MCF 10A (cell line): ENCODE data around the gene IRX5. TPM values are rescaled to one million over a fixed set of nuclear protein-coding genes. Genes with fewer than 3 reads are reported as not detected.

Source experiments
- BruUV-seq: library from RNA; stranded (reverse); fragments of 400-500 nt; replicated peaks from 2 replicates; lab custom pipeline; 2021; lab: Mats Ljungman, UMichigan
- CTCF ChIA-PET: fragments of 300-600 bp; sonication (Branson Sonifier 250); formaldehyde crosslinking; extraction: SDS; loops from one replicate; lab custom pipeline; 2021; ENCODE audit warnings: antibody characterized with exemption, inconsistent platforms; lab: Yijun Ruan, JAX
- POLR2A ChIA-PET: fragments of 300-600, 350-650 bp; sonication (Branson Sonifier 250); formaldehyde crosslinking; extraction: SDS; loops from one replicate; lab custom pipeline; 2020; ENCODE audit warnings: antibody characterized with exemption, inconsistent platforms; lab: Yijun Ruan, JAX
- DNase-seq: peaks from one replicate; pipeline ENCODE4 v3.0.0-alpha.2; 2018; ENCODE audit not compliant: unreplicated experiment
- H3K27ac Mint-ChIP-seq: one replicate; pipeline ENCODE4 v1.8.0; 2022; ENCODE audit warnings: mild to moderate bottlenecking, low read depth, mixed read lengths; ENCODE audit not compliant: unreplicated experiment
- H3K27me3 Mint-ChIP-seq: one replicate; pipeline ENCODE4 v1.8.0; 2022; ENCODE audit warnings: mixed read lengths; ENCODE audit not compliant: insufficient read depth, unreplicated experiment
- H3K36me3 Mint-ChIP-seq: one replicate; pipeline ENCODE4 v1.8.0; 2022; ENCODE audit warnings: mild to moderate bottlenecking, moderate library complexity, mixed read lengths; ENCODE audit not compliant: insufficient read depth, unreplicated experiment
- H3K4me1 Mint-ChIP-seq: one replicate; pipeline ENCODE4 v1.8.0; 2022; ENCODE audit warnings: mixed read lengths; ENCODE audit not compliant: insufficient read depth, unreplicated experiment
- H3K4me3 Mint-ChIP-seq: one replicate; pipeline ENCODE4 v1.8.0; 2022; ENCODE audit warnings: mild to moderate bottlenecking, moderate library complexity, mixed read lengths; ENCODE audit not compliant: unreplicated experiment
- H3K9me3 Mint-ChIP-seq: one replicate; pipeline ENCODE4 v1.8.0; 2022; ENCODE audit warnings: mixed read lengths; ENCODE audit not compliant: unreplicated experiment
- CTCF ChIP-seq: fragments of 200-600 bp; IDR thresholded peaks from one replicate; pipeline ENCODE4 v1.8.0; 2022; ENCODE audit warnings: antibody characterized with exemption, mild to moderate bottlenecking; ENCODE audit not compliant: unreplicated experiment
- intact Hi-C: fragments of 100-400 bp; cut with micrococcal nuclease; formaldehyde crosslinking; loops from 2 replicates; pipeline ENCODE4 v1.14.1; 2022
- total RNA-seq: library from RNA; stranded (reverse); gene quantifications from 2 replicates; pipeline ENCODE4 v1.2.3, GENCODE V29; 2022

IRX5 gene
- total RNA-seq, 1 experiment from 2014 or later, result 7.8 TPM

GRCh38 chr16:54953461-54953860 is 22.8 kb downstream of the IRX5 start:
- no TSS peak for BruUV-seq
- ChIA-PET POLR2A (no interaction called here), CTCF (interaction anchor here (0.6 kb wide), 1 partner anchor 264 kb away, joined by 4 read pairs; no protein-coding TSS in a partner anchor)
- H3K27me3 Mint-ChIP-seq, result no peaks in the 10 kb centered on the region
- no peak for DNase-seq
- H3K4me3 Mint-ChIP-seq, result no peak overlapping the region
- H3K36me3 Mint-ChIP-seq, result no peaks in the 10 kb centered on the region
- no peaks in the 10 kb centered on the region for H3K9me3 Mint-ChIP-seq
- intact Hi-C loops, result no loop called here
- no peak for TF ChIP-seq CTCF
- H3K4me1 Mint-ChIP-seq, result peaks cover 5% of the 10 kb centered on the region
- no peak overlapping the region for H3K27ac Mint-ChIP-seq

DNA sequence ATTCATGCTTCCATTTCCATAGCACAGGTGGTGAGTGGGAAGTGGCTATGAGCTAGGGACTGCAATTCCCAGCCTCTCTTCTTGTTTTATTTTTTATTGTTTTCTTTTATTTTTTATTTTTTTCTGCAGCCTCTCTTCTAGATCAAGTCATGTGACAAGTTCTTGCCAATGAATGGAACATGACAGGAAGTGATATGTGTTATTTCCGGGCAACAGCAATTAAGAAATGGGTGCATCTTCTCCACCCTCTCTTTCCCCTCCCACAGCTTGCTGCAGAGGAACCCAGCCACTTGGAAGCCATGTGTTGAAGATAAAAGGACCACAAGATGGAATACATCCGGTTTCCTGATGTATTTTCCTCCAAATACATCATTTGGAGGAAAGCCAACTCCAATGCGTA is 23.6 kb downstream of the IRX5 start:
- no peaks in the 10 kb centered on the region for H3K36me3 Mint-ChIP-seq
- H3K4me1 Mint-ChIP-seq, result peaks cover 5% of the 10 kb centered on the region
- intact Hi-C loops, result no loop called here
- H3K27ac Mint-ChIP-seq, result no peak overlapping the region
- ChIA-PET POLR2A (no interaction called here), CTCF (interaction anchor here (0.6 kb wide), 1 partner anchor 264 kb away, joined by 4 read pairs; no protein-coding TSS in a partner anchor)
- no peak overlapping the region for H3K4me3 Mint-ChIP-seq
- DNase-seq, result no peak
- H3K27me3 Mint-ChIP-seq, result no peaks in the 10 kb centered on the region
- H3K9me3 Mint-ChIP-seq, result no peaks in the 10 kb centered on the region
- BruUV-seq, result no TSS peak
- no peak for TF ChIP-seq CTCF

GRCh38 chr16:54955757-54956156 is 25.1 kb downstream of the IRX5 start:
- no peak overlapping the region for H3K27ac Mint-ChIP-seq
- no peaks in the 10 kb centered on the region for H3K9me3 Mint-ChIP-seq
- CTCF ChIA-PET, result interaction anchor here (0.5 to 3.7 kb wide), 6 partner anchors 8 to 1064 kb away, joined by 3 to 20 read pairs (median 4); no protein-coding TSS in a partner anchor
- H3K4me1 Mint-ChIP-seq, result peaks cover 5% of the 10 kb centered on the region
- BruUV-seq, result no TSS peak
- no peaks in the 10 kb centered on the region for H3K27me3 Mint-ChIP-seq
- no peak for TF ChIP-seq CTCF
- no peak for DNase-seq
- H3K36me3 Mint-ChIP-seq, result no peaks in the 10 kb centered on the region
- POLR2A ChIA-PET, result interaction anchor here (1.3 to 1.5 kb wide), 2 partner anchors 9 to 21 kb away, joined by 3 to 4 read pairs; no protein-coding TSS in a partner anchor
- intact Hi-C loops, result no loop called here
- no peak overlapping the region for H3K4me3 Mint-ChIP-seq

- intact Hi-C loops, result no loop called here
- POLR2A ChIA-PET, result interaction anchor here (0.6 to 1.1 kb wide), 2 partner anchors 21 to 686 kb away, joined by 3 to 4 read pairs; no protein-coding TSS in a partner anchor
- H3K9me3 Mint-ChIP-seq, result no peaks in the 10 kb centered on the region
- no peaks in the 10 kb centered on the region for H3K36me3 Mint-ChIP-seq
- peak; percentile 42 for TF ChIP-seq CTCF
- H3K27me3 Mint-ChIP-seq, result no peaks in the 10 kb centered on the region
- peaks cover 3% of the 10 kb centered on the region for H3K4me1 Mint-ChIP-seq
- no peak overlapping the region for H3K4me3 Mint-ChIP-seq
- CTCF ChIA-PET, result interaction anchor here (0.6 to 3.7 kb wide), 8 partner anchors 9 to 1185 kb away, joined by 3 to 20 read pairs (median 4); no protein-coding TSS in a partner anchor
- peak; percentile 68 for DNase-seq
- H3K27ac Mint-ChIP-seq, result no peak overlapping the region
- BruUV-seq, result no TSS peak
These were observed 26.9 kb downstream of the IRX5 start for GRCh38 chr16:54957403-54958166.
